HL-60 (cell line): Measurements from ENCODE around the gene TNIP3.

Experiments used
- DNase-seq, 2 experiments: peaks; one replicate each; pipeline ENCODE4 v3.0.0-alpha.2; 2010 to 2020; ENCODE audit warnings: low read depth in 1 of 2, low spot score in 1 of 2
- H3K27ac ChIP-seq: fragments of 250-450 bp; sonication (Bioruptor Pico); replicated peaks from 2 replicates; pipeline ENCODE4 v1.5.1; 2020; ENCODE audit warnings: mild to moderate bottlenecking, moderate library complexity
- H3K27me3 ChIP-seq: fragments of 250-450 bp; sonication (Bioruptor Pico); 2 replicates; pipeline ENCODE4 v1.5.1; 2021; ENCODE audit warnings: mild to moderate bottlenecking, moderate library complexity; ENCODE audit not compliant: insufficient read depth, poor library complexity, severe bottlenecking
- H3K4me3 ChIP-seq: replicated peaks from 2 replicates; pipeline ENCODE4 v1.5.1; 2011; ENCODE audit warnings: mild to moderate bottlenecking, control low read depth, low read length; ENCODE audit not compliant: insufficient read depth
- GABPA ChIP-seq: IDR thresholded peaks from 2 replicates; pipeline ENCODE4 v1.6.1; 2012; ENCODE audit warnings: low read depth
- POLR2AphosphoS5 ChIP-seq: IDR thresholded peaks from 2 replicates; pipeline ENCODE4 v1.6.1; 2012; ENCODE audit warnings: low read depth
- SPI1 ChIP-seq: IDR thresholded peaks from 2 replicates; pipeline ENCODE4 v1.6.1; 2012; ENCODE audit warnings: low read depth, mild to moderate bottlenecking, borderline replicate concordance
- TF ChIP-seq, protein P1 (sequence below): IDR thresholded peaks from 2 replicates; pipeline ENCODE4 v1.6.1; 2012; ENCODE audit warnings: low read depth; ENCODE audit not compliant: insufficient replicate concordance
- TF ChIP-seq, protein P2 (sequence below): IDR thresholded peaks from one replicate; pipeline ENCODE4 v1.5.1; 2011; ENCODE audit warnings: low read length, control low read depth, inconsistent platforms; ENCODE audit not compliant: insufficient read depth

TNIP3 gene

DNA sequence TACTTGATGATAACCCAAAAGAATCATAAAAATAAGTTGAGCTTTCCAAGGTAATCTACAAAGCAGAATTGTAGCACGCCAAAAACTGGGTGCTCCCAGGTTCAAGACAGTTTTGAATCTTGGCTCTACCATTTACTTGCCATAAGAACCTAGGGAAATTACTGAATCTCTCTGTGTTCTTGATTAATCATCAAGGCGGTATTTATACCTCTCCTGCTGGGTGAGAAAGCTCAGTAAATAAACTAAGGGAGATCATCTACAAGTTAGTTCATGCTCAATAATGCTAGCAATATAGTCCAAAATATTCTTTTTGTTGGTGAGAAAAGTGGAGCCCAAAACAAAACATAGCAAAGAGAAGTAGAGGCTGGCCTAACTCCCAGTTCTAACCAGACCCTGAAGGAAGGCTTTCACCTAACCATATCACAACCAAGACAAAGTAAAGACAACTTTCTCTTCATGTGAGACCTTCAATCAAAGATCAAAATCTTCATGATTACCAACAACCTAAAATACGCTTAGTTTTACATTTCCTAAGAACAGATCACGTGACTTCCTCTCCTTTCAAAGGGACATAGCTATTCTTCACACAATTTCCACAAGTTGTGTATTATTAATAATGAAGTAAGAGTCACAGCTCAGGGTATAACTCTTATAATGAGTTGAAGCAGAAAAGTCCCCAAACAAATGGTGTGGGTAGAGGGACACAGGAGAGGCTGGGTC lies 34.4 kb downstream of the TNIP3 start:
- TF ChIP-seq POLR2AphosphoS5 (no peak), GABPA (no peak), SPI1 (no peak)
- TF ChIP-seq, protein P1, sequence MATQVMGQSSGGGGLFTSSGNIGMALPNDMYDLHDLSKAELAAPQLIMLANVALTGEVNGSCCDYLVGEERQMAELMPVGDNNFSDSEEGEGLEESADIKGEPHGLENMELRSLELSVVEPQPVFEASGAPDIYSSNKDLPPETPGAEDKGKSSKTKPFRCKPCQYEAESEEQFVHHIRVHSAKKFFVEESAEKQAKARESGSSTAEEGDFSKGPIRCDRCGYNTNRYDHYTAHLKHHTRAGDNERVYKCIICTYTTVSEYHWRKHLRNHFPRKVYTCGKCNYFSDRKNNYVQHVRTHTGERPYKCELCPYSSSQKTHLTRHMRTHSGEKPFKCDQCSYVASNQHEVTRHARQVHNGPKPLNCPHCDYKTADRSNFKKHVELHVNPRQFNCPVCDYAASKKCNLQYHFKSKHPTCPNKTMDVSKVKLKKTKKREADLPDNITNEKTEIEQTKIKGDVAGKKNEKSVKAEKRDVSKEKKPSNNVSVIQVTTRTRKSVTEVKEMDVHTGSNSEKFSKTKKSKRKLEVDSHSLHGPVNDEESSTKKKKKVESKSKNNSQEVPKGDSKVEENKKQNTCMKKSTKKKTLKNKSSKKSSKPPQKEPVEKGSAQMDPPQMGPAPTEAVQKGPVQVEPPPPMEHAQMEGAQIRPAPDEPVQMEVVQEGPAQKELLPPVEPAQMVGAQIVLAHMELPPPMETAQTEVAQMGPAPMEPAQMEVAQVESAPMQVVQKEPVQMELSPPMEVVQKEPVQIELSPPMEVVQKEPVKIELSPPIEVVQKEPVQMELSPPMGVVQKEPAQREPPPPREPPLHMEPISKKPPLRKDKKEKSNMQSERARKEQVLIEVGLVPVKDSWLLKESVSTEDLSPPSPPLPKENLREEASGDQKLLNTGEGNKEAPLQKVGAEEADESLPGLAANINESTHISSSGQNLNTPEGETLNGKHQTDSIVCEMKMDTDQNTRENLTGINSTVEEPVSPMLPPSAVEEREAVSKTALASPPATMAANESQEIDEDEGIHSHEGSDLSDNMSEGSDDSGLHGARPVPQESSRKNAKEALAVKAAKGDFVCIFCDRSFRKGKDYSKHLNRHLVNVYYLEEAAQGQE = no peak
- TF ChIP-seq, protein P2, sequence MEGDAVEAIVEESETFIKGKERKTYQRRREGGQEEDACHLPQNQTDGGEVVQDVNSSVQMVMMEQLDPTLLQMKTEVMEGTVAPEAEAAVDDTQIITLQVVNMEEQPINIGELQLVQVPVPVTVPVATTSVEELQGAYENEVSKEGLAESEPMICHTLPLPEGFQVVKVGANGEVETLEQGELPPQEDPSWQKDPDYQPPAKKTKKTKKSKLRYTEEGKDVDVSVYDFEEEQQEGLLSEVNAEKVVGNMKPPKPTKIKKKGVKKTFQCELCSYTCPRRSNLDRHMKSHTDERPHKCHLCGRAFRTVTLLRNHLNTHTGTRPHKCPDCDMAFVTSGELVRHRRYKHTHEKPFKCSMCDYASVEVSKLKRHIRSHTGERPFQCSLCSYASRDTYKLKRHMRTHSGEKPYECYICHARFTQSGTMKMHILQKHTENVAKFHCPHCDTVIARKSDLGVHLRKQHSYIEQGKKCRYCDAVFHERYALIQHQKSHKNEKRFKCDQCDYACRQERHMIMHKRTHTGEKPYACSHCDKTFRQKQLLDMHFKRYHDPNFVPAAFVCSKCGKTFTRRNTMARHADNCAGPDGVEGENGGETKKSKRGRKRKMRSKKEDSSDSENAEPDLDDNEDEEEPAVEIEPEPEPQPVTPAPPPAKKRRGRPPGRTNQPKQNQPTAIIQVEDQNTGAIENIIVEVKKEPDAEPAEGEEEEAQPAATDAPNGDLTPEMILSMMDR = no peak
- no peak for DNase-seq
- no peaks in the 10 kb centered on the region for H3K27me3 ChIP-seq
- no peak overlapping the region for H3K27ac ChIP-seq
- H3K4me3 ChIP-seq = no peak overlapping the region

DNA sequence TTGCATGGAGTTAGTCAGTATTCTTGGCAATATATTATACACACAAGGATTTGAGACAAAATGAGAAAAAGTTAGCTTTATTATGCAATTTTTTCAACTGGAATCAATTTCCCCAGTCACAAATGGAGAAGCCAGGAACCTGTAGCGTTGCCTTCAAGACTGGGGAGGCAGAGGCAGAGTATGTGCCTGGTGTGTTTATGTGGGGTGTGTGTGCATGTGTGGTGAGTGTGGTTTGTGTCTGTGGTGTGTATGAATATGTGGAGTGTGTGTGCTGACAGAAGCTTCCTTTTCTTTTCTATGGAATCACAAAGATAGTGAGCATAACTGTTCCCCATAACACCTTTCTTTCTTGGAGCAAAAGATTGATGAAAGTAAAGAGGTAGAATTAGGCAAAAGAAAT lies 37.0 kb downstream of the TNIP3 start:
- Histone ChIP-seq H3K4me3 (no peak overlapping the region), H3K27me3 (no peaks in the 10 kb centered on the region), H3K27ac (no peak overlapping the region)
- TF ChIP-seq, protein P2 = no peak
- TF ChIP-seq POLR2AphosphoS5 (no peak), SPI1 (no peak), GABPA (no peak)
- TF ChIP-seq, protein P1 = no peak
- DNase-seq = no peak

DNA sequence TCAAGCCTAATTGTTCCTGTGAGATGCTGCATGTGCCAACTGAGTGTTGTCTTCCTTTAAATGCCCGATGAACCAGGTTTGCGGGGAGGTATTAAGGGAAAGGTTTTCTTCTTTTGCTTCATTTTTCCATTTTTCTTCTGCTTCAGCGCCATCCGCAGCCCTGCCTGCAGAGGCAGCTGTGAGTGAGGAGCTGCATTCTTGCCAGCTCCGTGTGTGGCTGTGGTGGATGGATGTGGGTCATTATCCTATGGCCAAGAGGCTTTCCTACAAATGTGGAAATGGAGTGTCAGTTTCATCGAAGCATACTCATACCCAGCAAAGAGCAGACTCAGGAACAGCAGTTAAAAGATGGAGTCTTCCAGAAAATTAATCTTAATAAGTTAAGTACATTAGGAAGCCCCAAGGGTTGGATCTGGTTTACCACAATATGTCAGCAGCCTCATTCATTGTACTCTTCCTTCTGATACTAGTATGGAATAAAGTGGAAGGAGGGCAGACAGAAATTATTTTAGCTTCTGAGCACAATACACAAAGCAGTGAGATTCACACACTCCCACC lies 37.6 kb downstream of the TNIP3 start:
- Histone ChIP-seq H3K4me3 (no peak overlapping the region), H3K27me3 (no peaks in the 10 kb centered on the region), H3K27ac (no peak overlapping the region)
- DNase-seq = no peak
- TF ChIP-seq SPI1 (no peak), GABPA (no peak), POLR2AphosphoS5 (no peak)
- TF ChIP-seq, protein P1 = no peak
- TF ChIP-seq, protein P2 = no peak
